ENCODE results near the gene ENTHD1.

ENTHD1 gene

GRCh38 chr22:39893526-39893925, at the start of gene ENTHD1:
Gene ENTHD1 (minus strand): TSS chr22:39893760. CDS start chr22:39887748, 6,012 bp downstream.
- DNase-seq: no peak

GRCh38 chr22:39943337-39943736, 49.8 kb upstream of the ENTHD1 start:
- no peak for DNase-seq

GRCh38 chr22:39942439-39943230, 49.1 kb upstream of the ENTHD1 start:
- no peak for DNase-seq

GRCh38 chr22:39941601-39942000, 48.0 kb upstream of the ENTHD1 start:
- peak; percentile 43 for DNase-seq

GRCh38 chr22:39940757-39941305, 47.3 kb upstream of the ENTHD1 start:
- no peak for DNase-seq

GRCh38 chr22:39939830-39940229, 46.3 kb upstream of the ENTHD1 start:
- DNase-seq: no peak

- no peak for DNase-seq
These were observed 45.0 kb upstream of the ENTHD1 start for GRCh38 chr22:39938509-39939111.

GRCh38 chr22:39937906-39938305, 44.3 kb upstream of the ENTHD1 start:
- no peak for DNase-seq

- no peak for DNase-seq
These were observed 43.1 kb upstream of the ENTHD1 start for GRCh38 chr22:39936523-39937145.

- no peak for DNase-seq
These were observed 42.1 kb upstream of the ENTHD1 start for GRCh38 chr22:39935612-39936011.

GRCh38 chr22:39935116-39935515, 41.6 kb upstream of the ENTHD1 start:
- DNase-seq: no peak

GRCh38 chr22:39933741-39934140, 40.2 kb upstream of the ENTHD1 start:
- no peak for DNase-seq

GRCh38 chr22:39932918-39933649, 39.5 kb upstream of the ENTHD1 start:
- no peak for DNase-seq

GRCh38 chr22:39932166-39932565, 38.6 kb upstream of the ENTHD1 start:
- DNase-seq: no peak

GRCh38 chr22:39931251-39931650, 37.7 kb upstream of the ENTHD1 start:
- DNase-seq: no peak

GRCh38 chr22:39928536-39929520, 35.3 kb upstream of the ENTHD1 start:
- no peak for DNase-seq

GRCh38 chr22:39927544-39927943, 34.0 kb upstream of the ENTHD1 start:
- no peak for DNase-seq

- no peak for DNase-seq
These were observed 33.2 kb upstream of the ENTHD1 start for GRCh38 chr22:39926753-39927152.

- DNase-seq: no peak
These were observed 32.5 kb upstream of the ENTHD1 start for GRCh38 chr22:39925909-39926679.

GRCh38 chr22:39925273-39925672, 31.7 kb upstream of the ENTHD1 start:
- DNase-seq: no peak

GRCh38 chr22:39924286-39924685, 30.7 kb upstream of the ENTHD1 start:
- no peak for DNase-seq

Data from NCI-H1105 treated with DMSO at 0.1 percent for 48 hours (cell line).